Choroid plexus epithelial cell (primary cell): ENCODE measurements around the gene MICU1.
A peak's percentile ranks its signal among the peaks of the same experiment; 100 is the strongest.
"Not testable (repeated sequence)": the region's sequence is repeated elsewhere in the genome, so short reads cannot be mapped to it uniquely, and the experiment has no call there.

Experiments
- DNase-seq: peaks from one replicate; pipeline ENCODE4 v3.0.0-alpha.2; 2010; ENCODE audit warnings: low read depth
- H3K4me3 ChIP-seq: 2 replicates; pipeline ENCODE4 v1.5.1; 2011; ENCODE audit warnings: low read depth, mild to moderate bottlenecking, control low read depth, low read length, moderate library complexity
- TF ChIP-seq, protein P1 (sequence below): conservative IDR thresholded peaks from 2 replicates; pipeline ENCODE4 v1.5.1; 2011; ENCODE audit warnings: low read depth, mild to moderate bottlenecking, control low read depth, inconsistent platforms, low read length, moderate library complexity

Gene MICU1

DNA sequence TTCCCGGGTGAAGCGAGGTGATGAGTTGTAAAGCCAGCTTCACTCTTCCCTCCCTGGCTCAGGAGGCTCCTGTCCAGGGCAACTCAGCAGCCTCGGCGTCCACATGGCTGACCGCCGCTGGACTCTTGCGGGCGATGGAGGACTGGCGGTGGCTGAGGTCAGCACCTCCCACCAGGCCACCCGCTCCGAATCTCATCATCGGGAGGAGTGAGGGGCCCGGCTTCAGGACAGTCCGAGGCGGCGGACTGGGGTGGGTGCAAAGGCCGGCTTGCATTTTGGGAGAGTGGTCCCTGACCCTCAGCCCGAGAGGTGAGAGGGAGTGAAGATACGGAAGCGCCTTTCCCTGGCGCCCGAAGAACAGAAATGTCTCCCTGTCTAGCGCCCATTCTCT is 271.9 kb downstream of the MICU1 start:
- TF ChIP-seq, protein P1, sequence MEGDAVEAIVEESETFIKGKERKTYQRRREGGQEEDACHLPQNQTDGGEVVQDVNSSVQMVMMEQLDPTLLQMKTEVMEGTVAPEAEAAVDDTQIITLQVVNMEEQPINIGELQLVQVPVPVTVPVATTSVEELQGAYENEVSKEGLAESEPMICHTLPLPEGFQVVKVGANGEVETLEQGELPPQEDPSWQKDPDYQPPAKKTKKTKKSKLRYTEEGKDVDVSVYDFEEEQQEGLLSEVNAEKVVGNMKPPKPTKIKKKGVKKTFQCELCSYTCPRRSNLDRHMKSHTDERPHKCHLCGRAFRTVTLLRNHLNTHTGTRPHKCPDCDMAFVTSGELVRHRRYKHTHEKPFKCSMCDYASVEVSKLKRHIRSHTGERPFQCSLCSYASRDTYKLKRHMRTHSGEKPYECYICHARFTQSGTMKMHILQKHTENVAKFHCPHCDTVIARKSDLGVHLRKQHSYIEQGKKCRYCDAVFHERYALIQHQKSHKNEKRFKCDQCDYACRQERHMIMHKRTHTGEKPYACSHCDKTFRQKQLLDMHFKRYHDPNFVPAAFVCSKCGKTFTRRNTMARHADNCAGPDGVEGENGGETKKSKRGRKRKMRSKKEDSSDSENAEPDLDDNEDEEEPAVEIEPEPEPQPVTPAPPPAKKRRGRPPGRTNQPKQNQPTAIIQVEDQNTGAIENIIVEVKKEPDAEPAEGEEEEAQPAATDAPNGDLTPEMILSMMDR: no peak
- peak; percentile 46 for DNase-seq
- H3K4me3 ChIP-seq: peak overlapping the region; percentile 99

DNA sequence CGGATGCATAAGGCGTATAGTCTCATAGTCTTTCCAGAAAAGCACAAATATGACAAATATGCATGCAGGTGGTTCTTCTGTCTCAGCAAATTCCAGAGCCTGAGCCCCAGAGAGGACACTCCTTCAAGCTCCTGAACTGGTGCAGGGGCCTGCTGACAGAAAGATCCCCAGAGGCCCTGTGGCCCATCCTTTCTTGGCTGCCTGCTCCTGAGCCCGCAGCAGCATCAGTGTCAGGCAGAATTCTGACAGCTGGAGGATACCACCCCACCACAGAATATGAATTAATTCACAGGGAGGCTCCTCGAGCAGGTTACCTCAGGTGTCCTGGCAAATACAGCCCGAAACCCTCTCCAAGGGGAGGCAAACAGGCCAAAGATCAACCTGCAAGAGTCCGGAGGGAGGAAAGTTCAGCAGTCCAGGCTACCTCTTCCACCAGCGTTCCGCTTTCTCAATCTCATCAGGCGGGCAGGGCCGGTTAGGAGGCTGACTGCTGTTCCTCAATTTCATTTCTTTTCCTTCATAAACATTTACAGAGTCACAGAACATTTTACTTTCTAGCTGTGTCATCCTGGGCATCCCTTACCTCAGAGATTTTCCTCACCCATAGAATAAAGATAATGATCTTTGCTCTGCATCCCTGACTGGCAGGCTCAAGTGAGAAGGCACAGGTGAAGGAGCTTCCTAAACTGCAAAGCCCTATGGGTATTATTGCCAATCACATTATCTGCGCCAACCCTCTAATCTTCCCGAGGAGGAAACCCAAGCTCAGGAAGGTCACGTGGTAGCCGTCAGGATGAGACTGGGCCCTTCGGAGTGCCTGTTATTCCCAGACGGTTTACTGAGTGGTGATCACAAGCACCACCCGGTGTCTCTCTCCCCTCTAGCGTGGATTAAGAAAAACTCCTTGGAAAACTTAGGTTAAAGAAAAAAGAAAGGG is 272.6 kb downstream of the MICU1 start:
- peak; percentile 63 for DNase-seq
- TF ChIP-seq, protein P1: no peak
- peak overlapping the region; percentile 99 for H3K4me3 ChIP-seq

- TF ChIP-seq, protein P1: no peak
- no peak overlapping the region for H3K4me3 ChIP-seq
- no peak for DNase-seq
Measured at GRCh38 chr10:72351479-72351878, 274.4 kb downstream of the MICU1 start.

GRCh38 chr10:72349438-72349837 is 276.4 kb downstream of the MICU1 start:
- TF ChIP-seq, protein P1: no peak
- H3K4me3 ChIP-seq: no peak overlapping the region
- DNase-seq: no peak

- DNase-seq: no peak
- TF ChIP-seq, protein P1: no peak
- no peak overlapping the region for H3K4me3 ChIP-seq
Measured at GRCh38 chr10:72348282-72348681, 277.6 kb downstream of the MICU1 start.

DNA sequence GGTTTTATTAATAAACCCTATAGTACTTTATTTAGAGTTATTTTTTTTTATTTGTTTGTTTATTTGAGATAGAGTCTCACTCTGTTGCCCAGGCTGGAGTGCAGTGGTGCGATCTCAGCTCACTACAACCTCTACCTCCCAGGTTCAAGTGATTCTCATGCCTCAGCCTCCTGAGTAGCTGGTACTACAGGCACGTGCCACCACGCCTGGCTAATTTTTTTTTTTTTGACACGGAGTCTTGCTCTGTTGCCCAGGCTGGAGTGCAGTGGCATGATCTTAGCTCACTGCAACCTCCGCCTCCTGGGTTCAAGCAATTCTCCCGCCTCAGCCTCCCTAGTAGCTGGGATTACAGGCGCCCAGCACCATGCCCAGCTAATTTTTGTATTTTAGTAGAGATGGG is 279.8 kb downstream of the MICU1 start:
- DNase-seq, H3K4me3 ChIP-seq: not testable (repeated sequence)

GRCh38 chr10:72344932-72345331 is 280.9 kb downstream of the MICU1 start:
- no peak overlapping the region for H3K4me3 ChIP-seq
- TF ChIP-seq, protein P1: no peak
- DNase-seq: no peak
